Breast epithelium (tissue), 3 donors: ENCODE results near the gene SESN1.

Source experiments
- POLR2AphosphoS5 ChIP-seq, 3 donors: sonication (generic); formaldehyde crosslinking; IDR thresholded peaks; one replicate each; pipeline ENCODE4 v1.6.1; 2017; ENCODE audit warnings: antibody characterized with exemption in 3 of 3
- TF ChIP-seq, protein P1 (sequence below), 3 donors: fragments of 450-650 bp; IDR thresholded peaks; one replicate each; pipeline ENCODE4 v1.5.1; 2016 to 2017; ENCODE audit warnings: antibody characterized with exemption in 3 of 3, mild to moderate bottlenecking in 3 of 3, moderate library complexity in 3 of 3

DNA sequence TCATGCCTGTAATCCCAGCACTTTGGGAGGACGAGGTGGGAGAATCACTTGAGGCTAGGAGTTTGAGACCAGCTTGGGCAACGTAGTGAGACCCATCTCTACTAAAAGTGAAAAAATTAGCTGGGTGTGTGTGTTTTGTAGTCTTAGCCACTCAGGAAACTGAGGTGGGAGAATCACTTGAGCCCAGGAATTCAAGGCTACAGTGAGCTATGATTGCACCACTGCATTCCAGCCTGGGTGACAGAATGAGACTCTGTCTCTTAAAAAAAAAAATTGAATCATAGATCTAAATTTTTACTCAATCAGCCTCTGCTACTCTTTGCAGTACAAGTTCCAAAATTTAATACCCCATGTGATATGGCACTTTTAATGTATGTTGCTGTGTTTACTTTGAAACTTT is 124.9 kb downstream of the SESN1 start:
- TF ChIP-seq, protein P1, sequence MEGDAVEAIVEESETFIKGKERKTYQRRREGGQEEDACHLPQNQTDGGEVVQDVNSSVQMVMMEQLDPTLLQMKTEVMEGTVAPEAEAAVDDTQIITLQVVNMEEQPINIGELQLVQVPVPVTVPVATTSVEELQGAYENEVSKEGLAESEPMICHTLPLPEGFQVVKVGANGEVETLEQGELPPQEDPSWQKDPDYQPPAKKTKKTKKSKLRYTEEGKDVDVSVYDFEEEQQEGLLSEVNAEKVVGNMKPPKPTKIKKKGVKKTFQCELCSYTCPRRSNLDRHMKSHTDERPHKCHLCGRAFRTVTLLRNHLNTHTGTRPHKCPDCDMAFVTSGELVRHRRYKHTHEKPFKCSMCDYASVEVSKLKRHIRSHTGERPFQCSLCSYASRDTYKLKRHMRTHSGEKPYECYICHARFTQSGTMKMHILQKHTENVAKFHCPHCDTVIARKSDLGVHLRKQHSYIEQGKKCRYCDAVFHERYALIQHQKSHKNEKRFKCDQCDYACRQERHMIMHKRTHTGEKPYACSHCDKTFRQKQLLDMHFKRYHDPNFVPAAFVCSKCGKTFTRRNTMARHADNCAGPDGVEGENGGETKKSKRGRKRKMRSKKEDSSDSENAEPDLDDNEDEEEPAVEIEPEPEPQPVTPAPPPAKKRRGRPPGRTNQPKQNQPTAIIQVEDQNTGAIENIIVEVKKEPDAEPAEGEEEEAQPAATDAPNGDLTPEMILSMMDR (IDR thresholded peaks at IDR 0.05): no peak
- TF ChIP-seq POLR2AphosphoS5 (IDR thresholded peaks at IDR 0.05): no peak
